CD4-positive, alpha-beta T cell treated with Interleukin-15 for 4 hours (primary cell): Measurements from ENCODE around the gene TMEM59L.

Source experiments
- DNase-seq: peaks from one replicate; pipeline ENCODE4 v3.0.0-alpha.2; 2020; ENCODE audit warnings: low spot score

Gene TMEM59L

DNA sequence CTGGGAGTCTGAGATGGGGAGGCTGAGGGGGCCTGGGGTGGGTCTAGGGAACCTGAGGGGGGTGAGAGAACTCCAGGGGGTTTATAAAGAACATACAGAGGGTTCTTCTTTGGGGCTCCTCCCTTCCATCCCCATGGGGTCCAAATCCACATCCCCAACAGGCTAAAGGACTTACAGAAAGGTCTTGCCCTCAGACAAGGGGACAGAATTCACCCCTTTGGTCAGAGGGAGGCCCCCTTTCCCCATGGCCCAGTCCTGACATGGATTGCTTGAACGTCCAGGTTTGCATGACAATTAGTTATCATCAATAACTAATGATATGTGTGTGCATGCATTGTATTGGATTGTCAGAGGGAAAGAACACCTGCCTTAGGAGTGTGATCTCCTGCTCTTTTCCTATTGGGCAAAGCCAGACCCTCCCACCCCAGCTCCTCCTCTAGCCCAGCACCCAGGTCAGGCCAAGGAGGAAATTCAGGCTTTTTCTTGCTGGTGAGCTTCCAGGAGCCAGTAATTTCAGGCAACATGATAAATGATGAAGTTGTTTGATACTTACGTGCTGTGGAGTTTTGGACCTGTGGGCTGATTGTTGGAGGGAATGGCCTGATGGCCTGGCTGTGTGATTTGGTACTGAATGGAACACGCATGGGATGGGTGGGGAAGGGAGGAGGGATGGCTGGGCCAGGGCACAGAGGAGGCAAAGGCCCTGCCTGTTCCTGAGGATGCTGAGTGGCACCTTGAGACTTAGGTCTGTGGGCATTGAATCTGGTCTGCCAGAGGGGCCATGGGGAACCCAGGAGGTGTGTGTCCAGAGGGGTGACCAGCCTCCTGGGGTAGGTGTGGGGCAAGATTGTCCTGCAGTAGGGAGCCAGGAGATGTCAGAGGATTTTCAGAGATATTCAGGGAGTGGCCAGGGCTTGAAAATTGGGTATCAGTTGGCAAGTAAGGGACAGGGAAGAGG lies 25.3 kb downstream of the TMEM59L start:
- no peak for DNase-seq

DNA sequence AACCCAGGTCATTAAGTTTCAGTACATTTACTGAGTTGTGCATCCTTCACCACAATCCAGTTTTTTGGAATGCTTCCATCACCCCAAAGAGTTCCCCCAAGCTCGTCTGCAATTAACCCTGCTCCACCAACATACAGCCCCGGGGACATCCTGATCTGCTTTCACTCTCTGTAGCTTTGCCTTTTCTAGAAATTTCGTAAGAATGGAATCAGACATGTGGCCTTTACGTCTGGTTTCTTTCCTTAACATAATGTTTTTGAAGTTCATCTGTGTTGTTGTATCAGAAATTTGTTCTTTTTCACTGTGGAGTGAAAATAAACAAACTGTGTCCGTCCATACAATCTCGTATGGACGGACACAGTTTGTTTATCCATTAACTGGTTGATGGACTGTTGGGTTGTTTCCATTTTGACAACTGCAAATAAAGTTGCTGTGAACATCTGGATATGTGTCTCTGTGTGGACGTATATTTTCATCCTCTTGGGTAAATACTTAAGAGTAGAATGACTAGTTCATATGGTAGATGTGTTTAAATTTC lies 27.1 kb downstream of the TMEM59L start:
- no peak for DNase-seq

GRCh38 chr19:18644196-18645034 lies 31.7 kb downstream of the TMEM59L start:
- DNase-seq: no peak

- DNase-seq: no peak
These were observed 32.4 kb downstream of the TMEM59L start for GRCh38 chr19:18645035-18645511.

DNA sequence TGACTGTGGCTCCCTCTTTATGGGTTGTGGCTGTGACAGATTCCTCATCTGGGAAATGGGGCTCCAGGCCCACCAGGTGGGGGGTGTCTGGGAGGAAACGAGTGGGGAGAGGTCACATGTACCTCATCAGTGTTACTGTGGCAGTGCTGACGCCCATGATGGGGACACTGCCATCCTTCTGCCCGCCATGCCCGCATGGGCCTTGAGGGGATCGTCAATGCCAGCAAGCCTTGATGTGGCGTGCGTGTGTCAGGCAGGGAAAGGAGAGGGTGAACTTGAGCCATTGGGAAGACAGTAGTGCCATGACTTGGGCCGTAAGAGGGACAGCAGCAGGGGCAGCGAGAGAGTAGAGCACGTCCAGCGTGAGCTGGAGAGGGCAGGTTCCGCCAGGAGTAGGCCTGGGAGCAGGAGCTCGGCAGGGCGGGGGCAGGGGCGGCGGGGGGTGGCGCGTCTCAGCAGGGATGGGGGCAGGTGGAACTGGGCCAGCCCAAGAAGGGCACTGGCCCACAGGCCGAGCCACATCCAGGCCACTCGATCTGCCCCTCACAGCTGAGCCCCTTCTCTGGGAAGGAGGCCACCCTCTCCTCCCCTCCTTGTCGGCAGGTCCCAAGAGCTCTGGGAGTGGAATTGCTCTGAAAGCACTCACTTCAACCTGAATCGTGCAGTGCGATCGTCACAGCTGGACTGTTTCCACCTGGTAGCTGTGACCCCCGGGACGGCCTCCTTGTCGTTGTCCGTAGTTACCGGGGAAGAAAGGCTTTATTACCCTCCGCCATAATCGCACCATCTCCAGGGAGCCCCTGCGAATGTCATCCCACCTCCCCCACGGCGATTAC lies 34.1 kb downstream of the TMEM59L start:
- DNase-seq: no peak

DNA sequence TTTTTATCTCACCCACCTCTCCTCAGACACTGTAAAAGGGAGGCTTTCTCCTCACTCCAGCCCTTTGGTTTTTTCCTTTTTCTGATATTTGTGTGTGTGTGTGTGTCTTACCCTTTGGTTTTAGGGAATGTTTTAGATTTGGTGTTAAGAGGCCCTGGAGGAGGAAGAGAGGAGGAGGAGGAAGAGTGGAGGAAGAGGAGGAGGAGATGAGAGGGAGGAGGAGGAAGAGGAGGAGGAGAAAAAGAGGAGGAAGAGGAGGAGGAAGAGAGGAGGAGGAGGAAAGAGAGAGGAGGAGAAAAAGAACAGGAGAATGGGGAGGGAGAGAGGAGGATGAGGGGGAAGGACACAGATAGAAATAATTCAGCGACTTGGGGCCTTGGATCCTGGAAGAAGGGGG lies 34.7 kb downstream of the TMEM59L start:
- no peak for DNase-seq

DNA sequence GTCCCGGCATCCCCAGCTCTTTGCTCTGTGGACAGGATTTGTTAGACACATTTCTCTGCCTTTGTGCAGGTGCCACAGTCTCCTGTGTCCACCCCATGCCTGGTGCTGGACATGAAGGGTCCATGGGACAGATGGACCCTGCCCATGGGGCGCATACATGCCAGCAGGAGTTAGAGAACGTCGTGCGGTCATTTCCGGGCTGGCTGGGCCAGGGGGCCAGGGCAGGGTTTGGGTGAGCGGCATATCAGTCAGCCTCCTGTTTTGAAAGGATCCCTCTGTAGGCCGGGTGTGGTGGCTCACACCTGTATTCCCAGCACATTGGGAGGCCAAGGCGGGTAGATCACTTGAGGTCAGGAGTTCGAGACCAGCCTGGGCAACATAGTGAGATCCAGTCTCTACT lies 35.1 kb downstream of the TMEM59L start:
- DNase-seq: no peak

- DNase-seq: no peak
These were observed 36.3 kb downstream of the TMEM59L start for GRCh38 chr19:18648973-18649315.

- no peak for DNase-seq
These were observed 36.8 kb downstream of the TMEM59L start for GRCh38 chr19:18649371-18650020.

DNA sequence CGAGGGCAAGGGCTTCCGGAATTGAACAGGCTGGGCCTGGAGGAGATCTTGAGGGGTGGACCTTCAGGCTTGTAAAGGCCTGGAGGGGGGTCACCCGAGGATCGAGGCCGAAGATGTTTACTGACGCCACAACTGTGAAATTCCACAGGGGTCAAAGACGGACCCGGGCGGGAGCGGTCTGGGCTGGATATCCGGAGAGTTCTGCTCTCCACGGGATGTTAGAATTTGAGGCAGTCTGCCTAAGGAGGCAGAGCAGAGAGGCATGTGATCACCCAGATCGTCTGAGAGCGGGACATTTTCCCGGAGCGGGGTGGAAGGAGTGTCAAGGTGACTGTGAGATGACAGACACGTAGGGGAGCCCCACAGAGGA lies 37.3 kb downstream of the TMEM59L start:
- no peak for DNase-seq

DNA sequence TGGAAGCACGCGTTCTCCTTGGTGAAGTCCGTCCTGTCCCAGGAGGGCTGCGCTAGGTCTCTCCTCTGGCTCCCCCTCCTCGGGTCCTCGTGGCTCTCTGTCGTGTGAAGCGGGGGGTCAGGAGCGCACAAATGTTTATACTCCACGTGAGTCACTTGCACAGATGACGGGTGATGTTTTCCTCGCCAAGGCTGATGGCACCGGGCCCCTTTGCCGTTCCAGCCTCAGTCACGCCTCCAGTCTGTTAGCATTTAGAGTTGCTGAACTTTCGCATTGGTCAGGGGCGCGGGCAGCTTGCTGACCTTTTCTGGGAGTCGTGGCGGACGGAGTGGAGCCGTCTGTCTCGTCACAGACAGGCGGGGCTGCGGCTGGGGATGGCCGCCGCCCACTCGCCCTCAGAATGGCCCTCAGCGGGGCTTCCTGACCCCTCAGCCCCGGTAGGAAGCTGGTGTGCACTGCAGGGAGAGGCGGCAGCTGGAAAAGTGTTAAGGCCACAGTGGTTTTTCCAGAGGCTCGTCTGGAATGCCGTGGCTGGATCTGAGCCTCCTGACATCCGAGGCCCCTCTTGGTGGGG lies 37.9 kb downstream of the TMEM59L start:
- DNase-seq: no peak

DNA sequence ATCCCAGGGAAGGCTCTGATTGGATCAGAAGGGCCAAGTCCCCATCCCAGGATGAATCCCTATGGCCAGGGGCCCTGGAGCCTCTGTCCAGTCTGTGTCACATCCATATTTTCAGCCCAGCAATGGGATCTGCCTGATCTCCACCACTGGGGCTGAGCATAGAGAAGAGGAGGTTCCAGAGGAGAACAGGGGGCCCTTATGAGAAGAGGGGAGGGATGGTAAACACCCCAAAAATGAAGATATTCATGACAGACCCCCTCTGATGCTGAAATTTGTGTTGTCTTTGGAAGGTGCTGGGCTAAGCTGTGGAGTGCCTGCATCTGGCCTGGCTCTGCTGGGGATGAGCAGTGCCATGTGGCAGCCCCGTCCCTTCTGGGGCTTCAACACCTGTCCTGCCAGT lies 38.6 kb downstream of the TMEM59L start:
- DNase-seq: no peak

DNA sequence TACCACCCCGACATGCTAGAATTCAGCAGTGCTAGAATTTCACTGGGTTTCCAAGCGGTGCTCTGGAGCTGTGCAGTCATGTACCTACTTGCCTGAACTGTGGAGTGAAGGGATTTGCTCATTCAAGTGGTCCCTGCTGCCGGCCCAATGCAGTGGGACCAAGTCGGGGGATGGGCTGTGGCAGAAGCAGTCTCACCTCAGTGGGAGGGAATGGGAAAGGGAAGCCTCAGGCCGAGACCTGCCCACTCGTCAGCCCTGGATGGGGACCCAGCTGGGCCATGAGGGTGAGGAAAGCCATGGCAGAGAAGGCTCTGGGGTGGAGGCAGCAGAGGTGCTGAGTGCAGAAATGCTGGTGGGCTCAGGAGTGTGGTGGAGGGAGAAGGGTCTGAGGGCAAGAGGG lies 39.1 kb downstream of the TMEM59L start:
- DNase-seq: no peak

DNA sequence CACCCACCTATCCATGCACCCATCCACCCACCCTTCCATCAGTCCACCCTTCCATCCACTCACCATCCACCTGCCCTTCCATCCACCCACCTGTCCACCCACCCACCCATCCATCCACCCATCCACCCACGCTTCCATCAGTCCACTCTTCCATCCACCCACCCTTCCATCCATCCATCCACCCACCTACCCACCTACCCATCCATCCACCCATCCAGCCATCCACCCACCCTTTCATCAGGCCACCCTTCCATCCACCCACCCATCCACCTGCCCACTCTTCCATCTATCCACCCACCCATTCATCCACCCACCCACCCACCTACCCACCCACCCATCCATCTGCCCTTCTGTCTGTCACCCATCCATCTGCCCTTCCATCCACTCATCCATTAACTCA lies 41.2 kb downstream of the TMEM59L start:
- no peak for DNase-seq

DNA sequence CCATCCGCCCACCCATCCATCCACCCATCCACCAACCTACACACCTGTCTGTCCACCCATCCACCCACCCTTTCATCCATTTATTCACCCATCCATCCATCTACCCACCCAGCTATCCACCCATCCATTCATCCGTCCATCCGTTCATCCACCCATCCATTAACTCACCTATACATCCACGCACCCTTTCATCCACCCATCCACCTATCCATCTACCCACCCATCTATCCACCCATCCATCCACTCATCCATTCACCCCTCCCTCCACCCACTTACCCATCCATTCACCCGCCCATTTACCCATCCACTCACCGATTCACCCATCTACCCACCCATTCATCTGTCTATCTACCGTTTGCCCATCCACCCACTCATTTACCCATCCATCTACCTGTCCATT lies 41.8 kb downstream of the TMEM59L start:
- no peak for DNase-seq

DNA sequence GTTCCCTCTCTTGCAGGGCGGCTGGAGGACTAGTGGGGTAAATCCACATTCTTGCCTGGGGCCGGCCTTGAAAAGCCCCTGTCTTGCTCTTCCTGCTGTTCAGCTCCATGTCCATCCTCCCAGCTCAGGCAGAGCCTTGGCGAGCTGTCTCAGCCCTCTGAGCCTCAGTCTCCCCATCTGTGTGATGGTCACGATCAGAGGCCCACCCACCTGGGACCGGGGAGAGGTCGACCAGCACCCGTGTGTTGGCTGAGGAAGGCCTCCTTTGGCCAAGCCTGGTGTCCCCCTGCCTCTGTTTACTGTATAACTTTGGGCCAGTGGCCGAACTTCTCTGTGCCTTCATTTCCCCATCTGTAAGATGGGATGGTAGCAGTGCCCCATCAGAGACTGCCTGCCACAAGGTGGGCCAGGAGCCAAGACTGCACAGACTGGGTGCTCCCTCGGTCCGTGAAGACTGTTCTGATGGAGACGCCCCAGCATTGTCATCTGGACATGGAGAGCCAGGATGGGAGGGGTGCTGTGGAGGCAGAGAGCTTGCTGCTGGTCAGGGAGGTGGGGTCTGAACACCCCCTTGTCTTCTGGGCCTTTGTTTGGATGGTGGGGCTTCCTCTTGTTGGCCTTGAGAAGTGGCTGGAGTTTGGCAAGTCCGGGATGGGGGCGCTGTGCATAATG lies 42.6 kb downstream of the TMEM59L start:
- no peak for DNase-seq

DNA sequence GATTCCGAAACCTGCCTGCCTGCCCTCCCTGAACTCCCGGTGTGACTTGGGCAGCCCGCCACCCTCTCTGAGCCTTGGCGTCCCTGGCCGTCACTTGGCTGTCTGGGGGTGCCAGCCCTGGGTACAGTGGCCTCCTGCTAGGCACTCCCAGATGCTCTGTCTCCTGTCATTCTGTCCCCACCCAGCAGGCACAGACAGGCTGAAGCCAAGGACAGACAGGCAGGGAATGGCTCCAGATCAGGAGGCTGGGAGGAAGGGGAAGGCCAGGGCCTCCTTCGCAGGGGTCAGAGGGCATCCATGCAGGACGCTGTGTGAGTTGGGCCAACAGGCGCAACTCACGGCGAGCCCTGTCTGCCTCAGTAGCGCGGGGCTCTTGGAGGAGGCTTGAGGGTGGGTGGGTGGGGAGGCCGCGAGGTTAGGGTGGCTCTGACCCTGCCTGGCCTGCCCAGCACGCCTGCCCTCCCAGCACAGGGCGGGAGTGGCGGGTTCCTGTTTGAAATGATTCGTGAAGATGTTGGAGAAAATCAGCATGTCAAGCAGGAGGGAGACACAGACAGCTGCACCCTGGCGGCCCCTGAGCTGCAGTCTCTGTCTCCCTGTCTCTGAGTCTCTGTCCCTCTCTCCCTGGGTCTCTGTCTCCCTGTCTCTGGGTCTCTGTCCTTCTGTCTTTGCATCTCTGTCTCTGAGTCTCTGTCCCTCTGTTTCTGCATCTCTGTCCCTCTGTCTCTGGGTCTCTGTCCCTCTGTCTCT lies 43.8 kb downstream of the TMEM59L start:
- no peak for DNase-seq

GRCh38 chr19:18657590-18658365 lies 45.1 kb downstream of the TMEM59L start:
- no peak for DNase-seq

- DNase-seq: no peak
These were observed 45.7 kb downstream of the TMEM59L start for GRCh38 chr19:18658366-18658855.
